Stimulated activated CD8-positive, alpha-beta memory T cell treated with anti-CD3 and anti-CD28 coated beads, Interleukin-12 subunit alpha, Interleukin-12 subunit beta, amount 100 ng/mL, for 4 hours (primary cell): ENCODE measurements around the gene RYR2.

Source experiments
- DNase-seq: peaks from one replicate; pipeline ENCODE4 v3.0.0-alpha.2; 2020; ENCODE audit warnings: low read depth

Gene RYR2

DNA sequence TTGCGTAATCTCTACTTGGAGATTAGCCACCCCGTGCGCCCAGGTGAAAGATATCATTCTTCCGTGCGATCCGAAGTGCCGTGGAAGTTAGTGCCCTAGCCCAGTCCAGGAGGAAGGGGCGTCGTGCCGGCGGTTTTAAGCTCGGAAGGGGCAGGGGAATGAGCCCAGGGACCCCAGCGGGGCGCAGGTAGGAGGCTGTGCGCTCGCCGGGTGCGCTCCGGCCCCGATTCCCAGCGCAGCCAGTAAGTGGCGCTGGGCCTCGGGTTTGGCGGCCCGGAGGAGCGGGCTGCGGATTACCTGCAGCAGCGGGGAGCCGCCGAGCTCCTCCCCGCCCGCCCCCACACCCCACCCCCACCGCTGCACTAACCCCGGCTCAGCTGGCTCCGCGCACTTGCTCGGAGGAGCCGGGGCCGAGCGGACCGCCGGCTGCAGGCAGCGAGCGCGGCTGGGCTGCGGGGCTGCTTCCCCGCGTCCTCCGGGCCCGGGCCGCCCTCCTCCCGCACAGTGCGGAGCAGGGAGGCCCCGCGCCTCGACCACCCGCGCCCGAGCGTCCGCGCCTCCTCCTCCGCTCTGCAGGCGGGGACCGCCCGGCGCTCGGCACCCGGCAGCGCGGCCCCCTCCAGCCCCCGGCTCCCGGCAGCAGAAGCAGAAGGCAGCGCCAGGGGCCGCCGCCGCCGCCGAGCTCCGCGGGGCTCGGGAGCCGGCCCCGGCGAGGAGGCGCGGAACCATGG, at the start of gene RYR2:
RYR2 (plus strand) TSS at position 390 of the 731 bp plus-strand sequence; CDS start at position 728, 338 bp downstream.
- no peak for DNase-seq

DNA sequence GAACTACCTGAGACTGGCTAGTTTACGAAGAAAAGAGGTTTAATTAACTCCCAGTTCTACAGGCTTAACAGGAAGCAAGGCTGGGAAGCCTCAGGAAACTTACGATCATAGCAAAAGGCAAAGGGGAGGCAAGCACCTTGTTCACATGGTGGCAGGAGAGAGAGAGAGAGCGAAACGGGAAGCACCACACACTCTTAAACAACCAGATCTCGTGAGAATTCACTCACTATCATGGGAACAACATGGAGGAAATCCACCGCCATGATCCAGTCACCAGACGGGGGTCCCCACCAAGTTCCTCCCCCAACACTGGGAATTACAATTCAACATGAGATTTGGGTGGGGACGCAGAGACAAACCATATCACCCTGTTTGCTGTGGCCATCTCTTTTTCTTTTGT, 49.5 kb upstream of the RYR2 start:
- no peak for DNase-seq

DNA sequence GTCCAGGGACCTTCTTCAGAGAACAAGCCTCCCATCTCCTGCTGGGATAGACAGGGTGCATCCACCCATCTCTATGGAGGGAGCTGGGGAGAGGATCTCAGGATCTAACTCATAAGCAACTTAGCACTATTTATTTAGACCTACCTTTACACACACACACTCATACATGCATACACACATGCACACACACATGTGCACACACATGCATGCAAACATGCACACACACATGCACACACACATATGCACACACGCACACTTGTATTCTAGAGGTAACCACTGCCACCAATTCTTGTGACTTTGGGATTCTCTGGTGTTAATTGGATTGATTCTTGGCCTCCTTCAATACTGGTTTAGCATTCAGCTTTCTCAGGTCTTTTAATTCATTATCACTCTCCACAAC, 47.5 kb upstream of the RYR2 start:
- no peak for DNase-seq

DNA sequence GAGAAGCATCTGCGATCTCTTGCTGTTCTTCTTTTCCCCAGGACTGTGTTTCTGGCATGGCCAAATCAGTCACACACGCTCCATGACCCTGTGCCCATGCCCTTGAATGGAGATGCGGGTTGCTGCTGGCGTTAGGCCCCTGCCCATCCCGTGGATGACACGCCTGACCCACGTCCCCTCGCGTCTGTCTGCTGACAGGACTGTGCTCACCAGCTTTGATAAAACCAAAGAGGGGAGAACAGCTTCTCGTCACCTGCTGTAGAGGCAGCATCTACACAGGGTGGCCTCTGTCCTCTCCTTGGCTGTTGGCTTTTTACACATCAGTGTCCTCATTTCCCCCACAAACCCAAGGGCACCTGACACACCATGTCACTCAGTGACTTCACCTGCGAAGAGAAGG, 44.6 kb upstream of the RYR2 start:
- DNase-seq = no peak

DNA sequence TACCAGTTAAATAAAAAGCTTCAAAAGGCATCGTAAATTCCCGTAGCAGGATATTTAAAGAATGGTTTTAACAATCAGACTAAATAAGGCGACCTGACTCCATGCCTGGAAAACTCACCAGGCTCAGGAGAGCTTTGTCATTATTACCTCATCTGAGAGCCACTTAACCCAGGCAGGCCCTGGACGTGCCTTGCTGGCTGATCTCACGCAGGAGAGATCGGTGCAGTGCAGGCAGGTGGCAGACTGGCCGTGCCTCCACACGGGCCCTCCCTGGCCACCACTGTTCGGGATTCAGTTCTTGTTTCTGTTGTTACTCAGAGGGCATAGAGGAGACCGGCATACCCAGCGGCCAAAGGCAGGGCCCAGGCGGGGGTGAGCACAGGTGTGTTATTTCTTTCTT, 44.1 kb upstream of the RYR2 start:
- DNase-seq = no peak

DNA sequence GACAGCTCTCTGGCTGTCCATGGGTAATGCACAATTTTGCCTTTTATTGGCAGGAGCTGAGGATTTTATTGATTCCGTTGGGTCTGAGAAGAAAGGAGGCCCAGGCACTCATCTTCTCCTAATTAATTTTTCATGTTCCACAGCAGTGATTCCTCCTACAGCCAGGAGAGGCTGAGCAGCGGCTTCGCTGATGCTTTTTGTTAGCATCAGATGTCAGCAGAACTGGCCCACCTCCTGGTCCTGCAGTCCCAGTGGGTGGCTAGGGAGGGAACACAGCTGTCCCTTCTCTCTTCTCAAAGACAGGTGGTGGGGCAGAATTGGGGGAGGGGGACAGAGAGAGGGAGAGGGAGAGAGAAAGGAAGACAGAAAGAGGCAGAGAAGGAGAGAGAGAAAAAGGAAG, 43.4 kb upstream of the RYR2 start:
- no peak for DNase-seq

- DNase-seq = no peak
Observed at GRCh38 chr1:237000191-237000590, 41.8 kb upstream of the RYR2 start.

GRCh38 chr1:237003516-237003915, 38.5 kb upstream of the RYR2 start:
- no peak for DNase-seq

GRCh38 chr1:237004116-237004515, 37.9 kb upstream of the RYR2 start, which contains the start of gene MT1HL1:
Gene MT1HL1, minus strand, starts transcription at chr1:237004441. Its CDS starts 69 bp downstream, at chr1:237004372.
- no peak for DNase-seq

DNA sequence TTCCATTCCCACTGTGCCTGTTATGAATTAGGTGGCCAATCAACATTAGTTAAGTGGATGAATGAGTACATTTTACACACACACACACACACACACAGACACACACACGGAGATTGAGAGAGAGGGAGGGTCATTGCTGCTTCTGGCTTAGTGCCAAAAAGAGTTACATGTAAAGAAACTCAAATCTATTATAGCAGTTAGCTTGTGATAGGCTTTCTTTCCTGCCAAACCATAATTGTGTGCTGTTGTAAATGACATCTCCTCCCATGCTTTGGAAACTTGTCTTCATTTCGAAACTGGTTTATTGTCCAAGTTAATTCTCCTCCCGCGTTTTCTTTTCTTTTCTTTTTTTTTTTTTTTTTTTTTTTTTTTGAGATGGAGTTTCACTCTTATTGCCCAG, 36.3 kb upstream of the RYR2 start:
- no peak for DNase-seq

DNA sequence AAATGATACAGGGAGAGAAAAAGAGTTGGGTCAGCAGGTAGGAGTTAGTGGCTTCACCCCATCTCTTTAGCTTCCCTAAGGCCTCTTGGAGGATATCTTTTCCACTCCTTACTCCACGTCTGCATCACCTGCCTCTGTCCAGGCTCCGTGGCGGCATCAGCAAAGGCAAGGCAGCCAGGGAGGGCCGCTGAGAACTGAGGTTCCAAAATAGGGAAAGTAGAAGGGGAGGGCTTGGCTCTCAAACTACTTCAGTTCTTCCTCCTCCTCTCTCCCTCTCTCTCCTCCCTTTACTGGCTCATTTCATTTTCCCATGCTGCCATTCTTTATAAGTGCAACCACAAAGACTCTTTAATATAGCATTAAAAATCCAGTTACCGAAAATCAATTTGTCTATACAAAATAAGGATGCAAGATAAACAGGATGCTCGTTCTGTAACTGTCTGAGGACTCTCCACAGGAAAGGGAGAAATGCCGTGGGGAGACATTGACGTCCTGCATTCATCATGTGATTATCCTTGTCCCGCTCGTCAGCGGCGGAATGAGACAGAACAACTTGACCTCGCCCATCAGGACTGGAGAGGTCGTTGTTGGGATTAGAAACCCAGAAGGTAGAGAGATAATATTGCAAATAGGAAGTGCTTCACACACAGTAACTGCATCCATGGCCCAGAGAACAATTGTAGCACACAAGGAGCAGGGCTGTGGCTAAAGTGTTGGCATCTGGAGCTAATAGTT, 34.7 kb upstream of the RYR2 start:
- DNase-seq = no peak

DNA sequence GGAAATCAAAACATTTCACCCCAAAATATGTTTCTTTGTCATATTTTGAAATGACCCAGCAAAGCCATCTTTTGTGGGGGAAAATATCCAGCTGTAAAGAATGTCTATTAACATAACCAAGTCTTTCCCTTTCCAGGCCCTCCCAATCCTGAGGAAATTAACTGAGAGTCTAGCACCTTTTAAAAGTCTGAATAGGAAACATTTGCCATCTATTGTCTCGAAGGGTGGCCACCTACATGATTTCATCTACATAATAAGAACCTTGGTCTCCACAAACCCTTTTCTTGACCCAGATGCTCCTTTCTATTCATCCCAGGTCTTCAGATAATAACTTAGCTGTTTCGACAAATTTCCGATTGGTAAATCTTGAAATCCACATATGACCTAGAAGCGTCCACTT, 32.4 kb upstream of the RYR2 start:
- no peak for DNase-seq

GRCh38 chr1:237011432-237011831, 30.6 kb upstream of the RYR2 start:
- no peak for DNase-seq

- DNase-seq = no peak
Observed at GRCh38 chr1:237012361-237012760, 29.6 kb upstream of the RYR2 start.

- no peak for DNase-seq
Observed at GRCh38 chr1:237012788-237013383, 29.1 kb upstream of the RYR2 start.

GRCh38 chr1:237013608-237014007, 28.4 kb upstream of the RYR2 start:
- DNase-seq = no peak

GRCh38 chr1:237016626-237017025, 25.4 kb upstream of the RYR2 start:
- no peak for DNase-seq

DNA sequence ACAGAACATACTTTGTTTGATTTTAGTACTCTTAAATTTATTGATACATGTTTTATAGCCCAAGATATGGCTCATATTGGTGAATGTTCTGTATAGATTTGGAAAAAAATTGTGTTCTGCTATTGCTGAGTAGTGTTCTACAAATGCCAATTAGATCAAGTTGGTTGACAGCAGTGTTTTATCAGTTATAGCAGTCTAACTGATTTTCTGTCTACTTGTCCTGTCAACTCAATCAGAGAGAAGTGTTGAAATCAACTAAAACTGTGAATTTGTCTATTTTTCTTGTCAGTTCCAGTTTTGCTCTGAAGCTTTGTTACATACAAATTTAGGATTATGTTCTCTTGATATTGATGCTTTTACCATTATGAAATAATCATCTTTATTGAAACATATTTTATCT, 23.1 kb upstream of the RYR2 start:
- DNase-seq = no peak

- no peak for DNase-seq
Observed at GRCh38 chr1:237025358-237026074, 16.5 kb upstream of the RYR2 start.

DNA sequence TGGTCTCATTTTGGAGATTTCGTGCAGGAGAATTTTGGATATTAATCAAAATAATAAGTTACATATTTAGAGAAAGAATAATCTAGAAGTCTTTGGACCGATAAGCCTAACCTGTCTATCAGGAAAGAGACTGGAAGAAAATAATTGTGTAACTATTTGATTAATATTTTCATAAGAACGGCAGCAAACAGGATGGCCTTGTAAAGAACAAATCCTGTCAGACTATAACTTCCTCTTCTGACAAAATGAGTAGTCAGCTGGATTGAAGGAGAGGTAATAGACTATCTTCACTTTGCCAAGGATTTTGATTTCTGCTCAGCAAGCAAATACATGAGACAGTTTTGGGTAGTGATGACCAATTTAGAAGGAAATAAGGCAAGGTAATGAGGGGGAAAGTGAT, 12.7 kb upstream of the RYR2 start:
- no peak for DNase-seq

DNA sequence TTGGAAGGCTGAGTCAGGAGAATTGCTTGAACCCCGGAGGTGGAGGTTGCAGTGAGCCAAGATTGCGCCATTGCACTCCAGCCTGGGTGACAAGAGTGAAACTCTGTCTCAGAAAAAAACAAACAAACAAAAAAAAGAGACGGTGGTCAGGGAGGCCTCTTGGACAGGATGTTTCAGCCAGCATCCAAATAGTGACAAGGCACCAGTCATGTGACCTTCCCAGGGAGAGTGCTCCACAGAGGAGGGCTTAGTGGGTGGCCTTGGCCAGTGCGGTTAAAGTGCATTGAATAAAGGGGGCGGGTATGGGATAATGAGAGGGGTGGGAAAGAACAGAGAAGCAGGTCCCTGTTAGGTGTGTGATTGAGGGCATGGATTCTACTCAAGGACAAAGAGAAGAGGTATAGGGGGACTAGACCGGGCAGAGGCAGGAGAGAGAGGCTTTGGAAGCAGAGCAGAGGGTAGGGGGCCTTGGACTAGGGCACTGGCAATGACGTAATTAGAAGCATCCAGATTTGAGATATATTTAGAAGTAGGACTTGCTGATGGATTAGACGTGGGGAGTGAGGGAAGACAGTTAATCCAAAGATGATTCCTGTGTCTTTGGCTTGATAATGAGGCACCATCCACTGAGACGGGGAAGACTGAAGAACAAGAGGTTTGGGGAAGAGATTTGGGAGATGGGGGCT, 12.0 kb upstream of the RYR2 start:
- no peak for DNase-seq

- no peak for DNase-seq
Observed at GRCh38 chr1:237031480-237031879, 10.5 kb upstream of the RYR2 start.
